CD4-positive, alpha-beta memory T cell (primary cell): ENCODE results near the gene FBLN7. TPM values are rescaled to one million over a fixed set of nuclear protein-coding genes. Genes with fewer than 3 reads are reported as not detected.

Experiments used
- CTCF ChIA-PET: fragments of 350-600 bp; sonication (Branson Sonifier 250); formaldehyde crosslinking; loops from one replicate; lab custom pipeline; 2021; ENCODE audit warnings: inconsistent platforms; ENCODE audit not compliant: partially characterized antibody; lab: Charles Lee
- POLR2A ChIA-PET: fragments of 350-600 bp; sonication (Branson Sonifier 250); formaldehyde crosslinking; loops from one replicate; lab custom pipeline; 2021; ENCODE audit not compliant: partially characterized antibody; lab: Charles Lee
- DNase-seq, 5 donors: peaks; one replicate each; pipeline versions ENCODE4 v3.0.0 to v3.0.0-alpha.2; 2020 to 2022; ENCODE audit warnings: mixed read lengths in 1 of 5
- H3K27ac ChIP-seq: one replicate; pipeline ENCODE4 v1.7.0; 2013; ENCODE audit warnings: low read depth, low read length
- H3K27me3 ChIP-seq: 2 replicates; pipeline ENCODE4 v1.7.0; 2013; ENCODE audit warnings: mild to moderate bottlenecking, low read length, moderate library complexity; ENCODE audit not compliant: insufficient read depth
- H3K36me3 ChIP-seq: 2 replicates; pipeline ENCODE4 v1.7.0; 2013; ENCODE audit warnings: mild to moderate bottlenecking, low read length, moderate library complexity; ENCODE audit not compliant: insufficient read depth
- H3K4me1 ChIP-seq: 2 replicates; pipeline ENCODE4 v1.7.0; 2013; ENCODE audit warnings: mild to moderate bottlenecking, low read length, moderate library complexity; ENCODE audit not compliant: insufficient read depth
- H3K4me3 ChIP-seq, 2 donors: one replicate each; pipeline ENCODE4 v1.7.0; 2013; ENCODE audit warnings: low read length in 2 of 2, mild to moderate bottlenecking in 1 of 2
- H3K9me3 ChIP-seq, 2 donors: one replicate each; pipeline ENCODE4 v1.7.0; 2013; ENCODE audit warnings: low read length in 2 of 2, control low read depth in 1 of 2; ENCODE audit not compliant: control insufficient read depth in 1 of 2
- H3K27ac Mint-ChIP-seq, 7 donors: one replicate each; pipeline ENCODE4 v1.8.0; 2020 to 2021; ENCODE audit warnings: mixed read lengths in 7 of 7, mild to moderate bottlenecking in 6 of 7, inconsistent platforms in 3 of 7, moderate library complexity in 3 of 7
- H3K27me3 Mint-ChIP-seq, 2 donors: one replicate each; pipeline ENCODE4 v1.8.0; 2020 to 2021; ENCODE audit warnings: mixed read lengths in 2 of 2
- H3K36me3 Mint-ChIP-seq, 2 donors: one replicate each; pipeline ENCODE4 v1.8.0; 2020 to 2021; ENCODE audit warnings: mixed read lengths in 2 of 2, inconsistent platforms in 1 of 2, mild to moderate bottlenecking in 1 of 2
- H3K4me1 Mint-ChIP-seq, 4 donors: one replicate each; pipeline ENCODE4 v1.8.0; 2020 to 2021; ENCODE audit warnings: mixed read lengths in 4 of 4, mild to moderate bottlenecking in 1 of 4
- H3K4me3 Mint-ChIP-seq, 8 donors: one replicate each; pipeline ENCODE4 v1.8.0; 2020 to 2021; ENCODE audit warnings: mixed read lengths in 8 of 8, mild to moderate bottlenecking in 7 of 8, moderate library complexity in 6 of 8, inconsistent platforms in 3 of 8
- H3K9me3 Mint-ChIP-seq, 8 donors: one replicate each; pipeline ENCODE4 v1.8.0; 2020 to 2021; ENCODE audit warnings: mixed read lengths in 8 of 8, mild to moderate bottlenecking in 5 of 8, inconsistent platforms in 3 of 8, moderate library complexity in 1 of 8
- intact Hi-C: fragments of 100-400 bp; cut with micrococcal nuclease; formaldehyde crosslinking; loops from one replicate; pipeline ENCODE4 v1.15.1; 2023
- polyA plus RNA-seq, 2 donors: library from polyadenylated mRNA; unstranded; fragments of 300-500 nt; fragmentation: Illumina TruSeq; gene quantifications; one replicate each; pipeline ENCODE4 v1.2.3, GENCODE V29; 2021
- total RNA-seq, 2 experiments: library from RNA; stranded (reverse); gene quantifications; one replicate each; pipeline ENCODE4 v1.2.3, GENCODE V29; 2021

FBLN7 gene
- total and polyA plus RNA-seq, 4 experiments from 2014 or later = 29.3 to 41.2 (median 35.7) TPM

DNA sequence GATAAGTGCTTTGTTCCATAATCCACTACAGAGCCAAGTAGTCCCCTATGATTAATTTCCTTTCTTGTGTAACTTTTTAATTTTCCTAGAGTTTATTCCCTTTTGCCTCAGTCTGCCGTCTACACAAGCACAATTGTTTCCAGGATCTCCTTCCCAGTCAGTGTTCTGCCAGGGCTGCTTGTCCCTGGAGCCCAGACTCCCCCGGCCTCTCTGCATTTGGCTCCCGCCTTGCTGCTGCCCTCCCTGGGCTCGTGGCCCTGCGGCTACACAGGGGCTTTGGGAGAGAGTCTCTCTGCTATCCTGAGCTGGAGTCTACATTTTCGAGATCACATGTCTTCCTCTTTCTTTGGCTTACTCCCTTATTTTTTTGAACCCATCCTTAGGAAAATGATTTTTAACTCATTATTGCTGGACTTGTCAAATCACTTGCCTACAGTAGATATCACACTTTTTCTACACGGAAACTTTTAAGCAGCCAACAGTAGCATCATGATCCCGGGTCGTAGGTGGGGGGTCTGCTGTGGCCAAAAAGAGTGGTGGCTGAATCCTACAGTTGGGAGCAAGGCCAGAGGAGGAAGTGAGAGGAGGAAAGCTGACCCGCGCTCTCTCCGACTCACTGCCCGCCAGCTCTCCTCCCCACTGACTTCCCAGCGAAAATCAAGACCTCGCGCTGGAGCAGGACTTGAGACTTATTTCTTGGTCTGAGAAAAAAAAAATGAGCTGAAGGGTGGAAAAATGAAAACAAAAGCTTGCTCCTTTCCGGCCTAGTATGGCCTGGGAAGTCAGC is 9.4 kb downstream of the FBLN7 start:
- Histone ChIP-seq H3K36me3 (no peaks in the 10 kb centered on the region), H3K9me3 (no peaks in the 10 kb centered on the region), H3K27ac (no peak overlapping the region), H3K27me3 (no peaks in the 10 kb centered on the region), H3K4me3 (no peak overlapping the region), H3K4me1 (no peaks in the 10 kb centered on the region)
- H3K4me3 Mint-ChIP-seq = no peak overlapping the region
- DNase-seq = no peak
- intact Hi-C loops = no loop called here
- H3K27me3 Mint-ChIP-seq = no peaks in the 10 kb centered on the region
- ChIA-PET POLR2A (interaction anchor here (0.7 kb wide), 1 partner anchor 12 kb away, joined by 3 read pairs; no protein-coding TSS in a partner anchor), CTCF (interaction anchor here (1.2 kb wide), 1 partner anchor 112 kb away, joined by 3 read pairs; no protein-coding TSS in a partner anchor)
- H3K36me3 Mint-ChIP-seq = no peaks in the 10 kb centered on the region
- H3K27ac Mint-ChIP-seq = no peak overlapping the region
- H3K4me1 Mint-ChIP-seq = no peaks in the 10 kb centered on the region
- peaks cover 0 to 3% (median 0%) of the 10 kb centered on the region in 8 donors for H3K9me3 Mint-ChIP-seq

DNA sequence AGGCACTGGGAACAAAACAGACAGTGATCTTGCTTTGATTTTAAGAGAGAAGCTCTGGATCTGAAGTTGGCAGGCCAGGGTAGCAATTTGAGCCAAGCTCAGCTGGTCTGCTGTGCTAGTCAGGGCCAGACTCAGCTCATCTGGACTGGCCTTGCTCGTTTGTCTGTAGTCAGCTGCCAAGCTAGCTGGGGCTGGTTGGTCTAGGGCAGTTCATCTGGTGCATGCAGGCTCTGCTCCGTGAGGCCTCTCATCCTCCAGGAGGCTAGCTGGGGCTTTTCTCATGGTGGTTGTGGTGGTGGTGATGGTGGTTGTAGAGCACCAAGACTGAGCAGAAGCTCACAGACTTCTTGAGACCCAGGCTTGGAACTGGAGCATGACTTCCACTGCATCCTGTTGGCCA is 10.3 kb downstream of the FBLN7 start:
- Histone ChIP-seq H3K4me3 (no peak overlapping the region), H3K36me3 (no peaks in the 10 kb centered on the region), H3K27ac (no peak overlapping the region), H3K4me1 (no peaks in the 10 kb centered on the region), H3K27me3 (no peaks in the 10 kb centered on the region), H3K9me3 (no peaks in the 10 kb centered on the region)
- ChIA-PET CTCF (interaction anchor here (1.2 kb wide), 1 partner anchor 111 kb away, joined by 3 read pairs; no protein-coding TSS in a partner anchor), POLR2A (no interaction called here)
- DNase-seq = no peak
- Mint-ChIP-seq H3K4me3 (no peak overlapping the region), H3K36me3 (no peaks in the 10 kb centered on the region), H3K4me1 (no peaks in the 10 kb centered on the region), H3K9me3 (peaks cover 0 to 3% (median 0%) of the 10 kb centered on the region in 8 donors), H3K27ac (peak overlapping the region in 1 of 7 donors; percentile 16), H3K27me3 (no peaks in the 10 kb centered on the region)
- intact Hi-C loops = no loop called here

DNA sequence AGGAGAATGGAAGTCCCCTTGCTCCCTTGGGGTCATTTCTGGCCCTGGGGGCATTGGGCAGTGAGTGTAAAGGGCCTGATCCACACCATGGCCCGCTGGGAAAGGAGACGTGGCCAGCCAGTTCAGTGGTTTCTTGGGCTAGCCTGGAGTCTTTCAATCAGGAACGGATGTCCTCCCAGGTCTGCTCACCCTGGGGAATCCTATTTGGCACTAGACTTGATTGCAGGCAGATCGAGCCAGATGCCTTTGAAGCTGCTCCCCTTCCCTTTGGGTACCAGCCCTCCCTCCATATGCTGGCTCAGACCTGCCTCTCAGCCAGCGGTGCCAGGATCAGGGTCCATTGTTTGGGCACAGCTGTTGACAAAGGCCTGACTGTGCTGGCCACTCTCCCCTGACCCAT is 11.0 kb downstream of the FBLN7 start:
- H3K4me3 Mint-ChIP-seq = no peak overlapping the region
- H3K4me3 ChIP-seq = no peak overlapping the region
- H3K4me1 Mint-ChIP-seq = peaks cover 2 to 4% (median 2%) of the 10 kb centered on the region in 4 donors
- H3K36me3 ChIP-seq = no peaks in the 10 kb centered on the region
- H3K9me3 Mint-ChIP-seq = peaks cover 0 to 3% (median 0%) of the 10 kb centered on the region in 8 donors
- no peak overlapping the region for H3K27ac Mint-ChIP-seq
- ChIA-PET POLR2A (no interaction called here), CTCF (interaction anchor here (1.2 kb wide), 1 partner anchor 110 kb away, joined by 3 read pairs; no protein-coding TSS in a partner anchor)
- H3K4me1 ChIP-seq = peaks cover under 1% of the 10 kb centered on the region
- H3K27ac ChIP-seq = no peak overlapping the region
- H3K36me3 Mint-ChIP-seq = no peaks in the 10 kb centered on the region
- DNase-seq = no peak
- H3K27me3 ChIP-seq = no peaks in the 10 kb centered on the region
- H3K9me3 ChIP-seq = no peaks in the 10 kb centered on the region
- intact Hi-C loops = no loop called here
- no peaks in the 10 kb centered on the region for H3K27me3 Mint-ChIP-seq

DNA sequence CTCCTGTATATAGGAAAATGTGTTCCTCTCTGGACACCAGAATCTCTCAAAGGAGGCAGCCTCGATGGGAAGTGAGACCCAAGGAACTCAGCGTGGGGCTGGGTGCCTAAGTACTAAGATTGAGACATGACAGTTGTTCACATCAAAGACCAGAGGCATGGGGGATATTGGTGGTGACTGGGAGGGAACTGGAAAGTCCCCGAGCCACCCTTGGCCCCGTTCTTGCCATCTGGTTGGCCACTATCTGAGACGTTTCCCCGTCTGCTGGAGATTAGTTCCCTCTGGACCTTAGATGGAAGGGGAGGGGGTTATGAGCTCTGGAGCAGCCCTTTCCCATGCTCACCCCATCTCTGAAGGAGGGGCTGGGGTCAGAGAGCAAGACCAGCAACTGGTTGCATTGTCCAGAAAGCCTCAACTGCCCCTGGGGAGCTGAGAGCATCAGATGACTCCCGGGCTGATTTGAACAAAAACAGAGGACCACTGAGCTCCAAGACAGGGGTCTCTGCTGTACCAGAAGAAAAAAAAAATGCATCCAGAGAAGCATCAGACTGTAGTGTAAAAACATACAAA is 11.8 kb downstream of the FBLN7 start:
- H3K4me3 Mint-ChIP-seq = no peak overlapping the region
- Histone ChIP-seq H3K27me3 (no peaks in the 10 kb centered on the region), H3K4me3 (no peak overlapping the region), H3K4me1 (peaks cover 8% of the 10 kb centered on the region), H3K27ac (no peak overlapping the region), H3K36me3 (no peaks in the 10 kb centered on the region), H3K9me3 (no peaks in the 10 kb centered on the region)
- ChIA-PET CTCF (no interaction called here), POLR2A (no interaction called here)
- H3K9me3 Mint-ChIP-seq = peaks cover 0 to 3% (median 0%) of the 10 kb centered on the region in 8 donors
- peaks cover 4 to 12% (median 8%) of the 10 kb centered on the region in 4 donors for H3K4me1 Mint-ChIP-seq
- no peaks in the 10 kb centered on the region for H3K27me3 Mint-ChIP-seq
- intact Hi-C loops = no loop called here
- no peak for DNase-seq
- H3K27ac Mint-ChIP-seq = no peak overlapping the region
- no peaks in the 10 kb centered on the region for H3K36me3 Mint-ChIP-seq

DNA sequence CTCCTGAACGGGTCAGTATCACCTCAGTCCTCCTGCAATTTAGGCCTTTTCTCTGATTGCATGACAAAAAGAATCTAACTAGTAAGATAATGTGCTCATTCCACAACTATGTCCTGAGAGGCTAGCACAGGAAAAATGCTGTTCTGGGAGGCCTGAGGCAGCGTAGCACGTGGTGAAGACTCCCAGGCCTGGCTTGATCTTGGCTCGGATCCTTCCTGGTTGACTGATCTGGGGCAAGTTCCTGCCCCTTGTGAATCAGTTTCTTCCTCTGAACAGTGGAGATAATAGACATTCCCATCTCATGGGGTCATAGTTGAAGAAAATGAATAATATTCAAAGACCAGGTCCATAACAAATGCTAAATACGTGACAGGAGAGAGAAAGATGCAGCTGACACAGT is 12.3 kb downstream of the FBLN7 start:
- Mint-ChIP-seq H3K4me3 (peak overlapping the region in 1 of 8 donors; percentile 5), H3K4me1 (peaks cover 9 to 17% (median 12%) of the 10 kb centered on the region in 4 donors), H3K27ac (peak overlapping the region in 3 of 7 donors; percentile 8 to 64 (median 36)), H3K9me3 (peaks cover 0 to 3% (median 0%) of the 10 kb centered on the region in 8 donors), H3K27me3 (no peaks in the 10 kb centered on the region), H3K36me3 (no peaks in the 10 kb centered on the region)
- intact Hi-C loops = no loop called here
- ChIA-PET POLR2A (no interaction called here), CTCF (no interaction called here)
- Histone ChIP-seq H3K4me1 (peaks cover 13% of the 10 kb centered on the region), H3K27me3 (no peaks in the 10 kb centered on the region), H3K27ac (no peak overlapping the region), H3K36me3 (no peaks in the 10 kb centered on the region), H3K9me3 (no peaks in the 10 kb centered on the region), H3K4me3 (no peak overlapping the region)
- DNase-seq = no peak

DNA sequence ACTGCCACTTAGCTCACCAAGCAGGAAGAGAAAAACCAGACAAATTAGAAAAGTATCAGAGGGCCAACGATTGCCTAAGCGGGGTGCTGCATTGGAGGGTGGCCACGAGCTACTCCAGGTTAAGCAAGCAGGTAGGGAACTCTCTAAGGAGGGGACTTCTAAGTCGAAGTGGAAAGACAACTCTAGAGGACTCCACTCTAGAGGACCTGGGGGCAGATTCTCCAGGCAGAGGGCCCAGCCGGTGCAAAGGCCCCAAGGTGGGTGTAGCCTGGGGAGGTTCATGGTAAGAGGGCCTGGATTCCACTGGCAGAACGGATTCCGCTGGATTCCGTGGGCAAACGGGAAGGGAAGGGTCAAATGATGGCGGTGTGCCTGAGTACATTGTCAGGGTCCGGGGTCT is 12.7 kb downstream of the FBLN7 start:
- no peak for DNase-seq
- CTCF ChIA-PET = no interaction called here
- Histone ChIP-seq H3K27me3 (no peaks in the 10 kb centered on the region), H3K4me1 (peaks cover 17% of the 10 kb centered on the region), H3K27ac (no peak overlapping the region), H3K4me3 (no peak overlapping the region), H3K36me3 (no peaks in the 10 kb centered on the region), H3K9me3 (no peaks in the 10 kb centered on the region)
- Mint-ChIP-seq H3K4me1 (peaks cover 13 to 21% (median 17%) of the 10 kb centered on the region in 4 donors), H3K27ac (peak overlapping the region in 3 of 7 donors; percentile 8 to 64 (median 36)), H3K4me3 (peak overlapping the region in 1 of 8 donors; percentile 5), H3K36me3 (no peaks in the 10 kb centered on the region), H3K27me3 (no peaks in the 10 kb centered on the region), H3K9me3 (peaks cover 0 to 3% (median 0%) of the 10 kb centered on the region in 8 donors)
- intact Hi-C loops = no loop called here
- POLR2A ChIA-PET = no interaction called here

DNA sequence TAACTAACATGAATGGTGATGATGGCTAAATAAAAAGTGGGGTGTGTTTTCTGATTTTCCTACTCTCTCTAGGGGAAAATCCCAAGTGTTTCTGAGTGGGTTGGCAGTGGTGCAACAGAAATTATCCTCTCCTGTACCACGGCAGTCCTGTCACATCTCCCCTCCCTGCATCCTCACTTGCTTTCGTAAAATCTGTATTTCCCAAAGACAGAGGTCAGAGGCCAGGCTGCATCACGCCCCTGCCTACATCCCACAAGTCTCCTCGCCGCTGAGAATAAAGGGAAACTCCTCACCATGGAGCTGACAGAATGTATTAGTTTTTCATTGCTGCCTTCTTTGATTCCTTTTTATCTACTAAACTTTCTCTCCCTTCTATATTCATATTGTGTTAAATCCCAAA is 13.1 kb downstream of the FBLN7 start:
- H3K4me1 Mint-ChIP-seq = peaks cover 17 to 25% (median 21%) of the 10 kb centered on the region in 4 donors
- H3K27ac Mint-ChIP-seq = no peak overlapping the region
- H3K4me1 ChIP-seq = peaks cover 21% of the 10 kb centered on the region
- ChIA-PET POLR2A (no interaction called here), CTCF (no interaction called here)
- H3K4me3 ChIP-seq = no peak overlapping the region
- no peaks in the 10 kb centered on the region for H3K36me3 ChIP-seq
- H3K27ac ChIP-seq = no peak overlapping the region
- H3K36me3 Mint-ChIP-seq = no peaks in the 10 kb centered on the region
- H3K27me3 ChIP-seq = no peaks in the 10 kb centered on the region
- intact Hi-C loops = no loop called here
- DNase-seq = no peak
- no peaks in the 10 kb centered on the region for H3K9me3 ChIP-seq
- H3K9me3 Mint-ChIP-seq = peaks cover 0 to 3% (median 0%) of the 10 kb centered on the region in 8 donors
- H3K4me3 Mint-ChIP-seq = no peak overlapping the region
- H3K27me3 Mint-ChIP-seq = no peaks in the 10 kb centered on the region
